K562 (cell line): ENCODE data around the gene ZNF512B. TPM values are rescaled to one million over a fixed set of nuclear protein-coding genes. Genes with fewer than 3 reads are reported as not detected.

Experiments
- JUND ChIP-seq, 2 experiments: IDR thresholded peaks; 2 replicates in 1 of 2; 3 replicates in 1 of 2; pipeline ENCODE4 v1.6.1; 2011; ENCODE audit warnings: borderline replicate concordance in 2 of 2, low read depth in 2 of 2, low read length in 2 of 2, improper control_type of control experiment in 1 of 2, missing biosample characterization in 1 of 2, missing genetic modification characterization in 1 of 2, missing genetic modification reagents in 1 of 2
- MAZ ChIP-seq, 2 experiments: fragments of 450-650 bp in 1 of 2; sonication (generic) in 1 of 2; formaldehyde crosslinking; IDR thresholded peaks in 1 of 2; conservative IDR thresholded peaks in 1 of 2; 2 replicates each; pipeline versions ENCODE4 v1.4.0 to v1.5.0; 2020; ENCODE audit warnings: mild to moderate bottlenecking in 1 of 2, missing genetic modification reagents in 1 of 2
- MLX ChIP-seq, 2 experiments: fragments of 450-650 bp in 1 of 2; sonication (generic) in 1 of 2; formaldehyde crosslinking; conservative IDR thresholded peaks; 2 replicates each; pipeline versions ENCODE4 v1.4.0 to v1.8.1; 2020 to 2022; ENCODE audit warnings: mild to moderate bottlenecking in 1 of 2, missing genetic modification reagents in 1 of 2
- NFATC3 ChIP-seq: fragments of 450-650 bp; IDR thresholded peaks from 2 replicates; pipeline ENCODE4 v1.6.1; 2017; ENCODE audit warnings: mild to moderate bottlenecking
- PRPF4 ChIP-seq: fragments of 200-400 bp; formaldehyde crosslinking; IDR thresholded peaks from one replicate; pipeline ENCODE4 v1.6.1; 2017; ENCODE audit warnings: low read length, low read depth, mild to moderate bottlenecking; ENCODE audit not compliant: insufficient read depth, poor library complexity, severe bottlenecking
- ZNF24 ChIP-seq: fragments of 450-650 bp; IDR thresholded peaks from 2 replicates; pipeline ENCODE4 v1.6.1; 2016
- ZNF395 ChIP-seq: fragments of 200-800 bp; sonication (Bioruptor generic); IDR thresholded peaks from 2 replicates; pipeline ENCODE4 v1.6.1; 2017; ENCODE audit warnings: missing genetic modification characterization, missing compliant biosample characterization
- polyA plus RNA-seq, 8 experiments: library from polyadenylated mRNA; depleted of rRNA in 4 of 8; stranded (reverse) in 5 of 8; unstranded in 3 of 8; fragments of >200 nt; fragmentation: Nextera tagmentation in 2 of 8; fragmentation: Illumina TruSeq in 1 of 8; extraction: Ambion mirVana in 2 of 8; extraction: Trizol in 1 of 8; gene quantifications; 2 replicates each; pipeline versions ENCODE4 v1.2.1 to v1.2.3, GENCODE V29; 2011 to 2014; ENCODE audit warnings: inconsistent platforms in 1 of 8, missing spikeins in 1 of 8
- total RNA-seq, 7 experiments: library from RNA; depleted of rRNA in 6 of 7; stranded (reverse); fragments of >200 nt in 6 of 7; fragmentation: Illumina TruSeq in 2 of 7; extraction: Trizol in 2 of 7; gene quantifications; 2 replicates each; pipeline versions ENCODE4 v1.2.1 to v1.2.3, GENCODE V29; 2011 to 2021; ENCODE audit warnings: low replicate concordance in 1 of 7
- TF ChIP-seq, protein P1 (sequence below): fragments of 450-650 bp; IDR thresholded peaks from 2 replicates; pipeline ENCODE4 v1.6.1; 2016; ENCODE audit warnings: borderline replicate concordance
- TF ChIP-seq, protein P2 (sequence below): fragments of 250-450 bp; sonication (Bioruptor Pico); IDR thresholded peaks from 2 replicates; pipeline ENCODE4 v1.8.0; 2021; ENCODE audit warnings: moderate library complexity, mild to moderate bottlenecking, inconsistent platforms

ZNF512B gene
- total and polyA plus RNA-seq, 9 of the 15 experiments (the other 6 are each of a cell fraction or from before 2014, with no cell fraction given) = 0.01 to 27.8 (median 8.2) TPM

DNA sequence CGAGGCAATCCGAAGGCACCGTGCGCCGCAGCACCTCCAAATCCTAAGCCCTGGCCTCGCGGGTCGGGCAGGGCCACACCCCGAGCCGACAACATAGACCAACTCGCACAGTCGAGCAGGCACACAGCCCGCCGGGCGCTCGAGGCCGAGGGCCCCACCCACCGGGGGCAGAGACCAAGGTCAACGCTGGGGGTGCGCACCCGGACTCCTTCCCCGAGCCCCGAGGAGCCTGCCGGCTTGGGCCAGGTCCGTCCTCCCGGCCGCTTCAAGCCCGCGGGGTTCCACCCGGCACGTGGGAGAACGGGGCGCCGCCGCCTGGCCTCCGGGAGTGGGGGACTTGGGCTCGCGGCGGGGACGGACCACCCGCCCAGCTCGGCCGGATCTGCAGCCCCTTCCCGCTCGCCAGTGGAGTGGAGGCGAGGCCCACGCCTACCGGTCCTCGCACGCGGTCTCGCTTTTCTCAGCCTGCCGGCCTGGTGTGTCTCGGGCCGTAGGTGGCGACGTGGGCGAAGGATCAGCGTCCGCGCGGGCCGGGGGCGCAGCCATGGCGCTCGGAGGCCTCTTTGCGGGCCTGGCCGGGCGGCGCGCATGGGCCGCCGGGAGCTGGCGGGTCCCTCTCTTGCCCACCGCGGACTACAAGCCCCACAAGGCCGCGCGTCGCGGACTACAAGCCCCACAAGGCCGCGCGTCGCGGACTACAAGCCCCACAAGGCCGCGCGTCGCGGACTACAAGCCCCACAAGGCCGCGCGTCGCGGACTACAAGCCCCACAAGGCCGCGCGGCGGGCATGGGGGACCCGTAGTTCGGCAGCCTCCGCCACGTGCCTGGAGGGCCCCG, 13.7 kb downstream of the ZNF512B start, which contains the start of gene UCKL1 (continued):
- TF ChIP-seq, protein P1, sequence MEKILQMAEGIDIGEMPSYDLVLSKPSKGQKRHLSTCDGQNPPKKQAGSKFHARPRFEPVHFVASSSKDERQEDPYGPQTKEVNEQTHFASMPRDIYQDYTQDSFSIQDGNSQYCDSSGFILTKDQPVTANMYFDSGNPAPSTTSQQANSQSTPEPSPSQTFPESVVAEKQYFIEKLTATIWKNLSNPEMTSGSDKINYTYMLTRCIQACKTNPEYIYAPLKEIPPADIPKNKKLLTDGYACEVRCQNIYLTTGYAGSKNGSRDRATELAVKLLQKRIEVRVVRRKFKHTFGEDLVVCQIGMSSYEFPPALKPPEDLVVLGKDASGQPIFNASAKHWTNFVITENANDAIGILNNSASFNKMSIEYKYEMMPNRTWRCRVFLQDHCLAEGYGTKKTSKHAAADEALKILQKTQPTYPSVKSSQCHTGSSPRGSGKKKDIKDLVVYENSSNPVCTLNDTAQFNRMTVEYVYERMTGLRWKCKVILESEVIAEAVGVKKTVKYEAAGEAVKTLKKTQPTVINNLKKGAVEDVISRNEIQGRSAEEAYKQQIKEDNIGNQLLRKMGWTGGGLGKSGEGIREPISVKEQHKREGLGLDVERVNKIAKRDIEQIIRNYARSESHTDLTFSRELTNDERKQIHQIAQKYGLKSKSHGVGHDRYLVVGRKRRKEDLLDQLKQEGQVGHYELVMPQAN = peak; percentile 47; the same call in 1 of the 2 replicates
- TF ChIP-seq, protein P2, sequence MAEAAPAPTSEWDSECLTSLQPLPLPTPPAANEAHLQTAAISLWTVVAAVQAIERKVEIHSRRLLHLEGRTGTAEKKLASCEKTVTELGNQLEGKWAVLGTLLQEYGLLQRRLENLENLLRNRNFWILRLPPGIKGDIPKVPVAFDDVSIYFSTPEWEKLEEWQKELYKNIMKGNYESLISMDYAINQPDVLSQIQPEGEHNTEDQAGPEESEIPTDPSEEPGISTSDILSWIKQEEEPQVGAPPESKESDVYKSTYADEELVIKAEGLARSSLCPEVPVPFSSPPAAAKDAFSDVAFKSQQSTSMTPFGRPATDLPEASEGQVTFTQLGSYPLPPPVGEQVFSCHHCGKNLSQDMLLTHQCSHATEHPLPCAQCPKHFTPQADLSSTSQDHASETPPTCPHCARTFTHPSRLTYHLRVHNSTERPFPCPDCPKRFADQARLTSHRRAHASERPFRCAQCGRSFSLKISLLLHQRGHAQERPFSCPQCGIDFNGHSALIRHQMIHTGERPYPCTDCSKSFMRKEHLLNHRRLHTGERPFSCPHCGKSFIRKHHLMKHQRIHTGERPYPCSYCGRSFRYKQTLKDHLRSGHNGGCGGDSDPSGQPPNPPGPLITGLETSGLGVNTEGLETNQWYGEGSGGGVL (CRISPR knock-in tag) = no peak
- TF ChIP-seq NFATC3 (no peak), ZNF395 (CRISPR knock-in tag) (peak; percentile 98), ZNF24 (no peak), MLX (CRISPR knock-in tag; conservative IDR thresholded peaks at IDR 0.05) (0 out of 4 replicates have a peak, but pooled peaks of 1 of the 2 experiments have one; percentile 69), PRPF4 (no peak), JUND (IDR thresholded peaks at IDR 0.05; ENCODE audit: borderline replicate concordance, low read depth, low read length) (peak; percentile 42; the same call in 1 of the 2 replicates), JUND (tag; IDR thresholded peaks at IDR 0.05; ENCODE audit: borderline replicate concordance, low read depth, low read length) (no peak; the same call in 2 of the 3 replicates), MAZ (CRISPR knock-in tag; conservative IDR thresholded peaks at IDR 0.05 in 1 of 2, IDR thresholded peaks at IDR 0.05 in 1 of 2) (peak; percentile 59 to 60; a peak in 3 of 4 replicates)
